Mesenteric fat pad (tissue), 1 donor: ENCODE measurements around the gene MPPED1. TPM values are rescaled to one million over a fixed set of nuclear protein-coding genes. Genes with fewer than 3 reads are reported as not detected.

ENCODE experiments used
- DNase-seq: peaks from one replicate; pipeline ENCODE4 v3.0.0-alpha.2; 2020; ENCODE audit warnings: low spot score
- total RNA-seq: library from RNA; stranded (reverse); fragmentation: NEBNext Ultra II Directional; extraction: Animal tissue kit (Norgen Biotek cat#: 25700); gene quantifications from one replicate; pipeline ENCODE4 v1.2.1, GENCODE V29; 2021
- donor health status: DM: yes; HTN: yes; CAD: no.

Gene MPPED1
- total RNA-seq, 1 donor from 2014 or later: not detected

DNA sequence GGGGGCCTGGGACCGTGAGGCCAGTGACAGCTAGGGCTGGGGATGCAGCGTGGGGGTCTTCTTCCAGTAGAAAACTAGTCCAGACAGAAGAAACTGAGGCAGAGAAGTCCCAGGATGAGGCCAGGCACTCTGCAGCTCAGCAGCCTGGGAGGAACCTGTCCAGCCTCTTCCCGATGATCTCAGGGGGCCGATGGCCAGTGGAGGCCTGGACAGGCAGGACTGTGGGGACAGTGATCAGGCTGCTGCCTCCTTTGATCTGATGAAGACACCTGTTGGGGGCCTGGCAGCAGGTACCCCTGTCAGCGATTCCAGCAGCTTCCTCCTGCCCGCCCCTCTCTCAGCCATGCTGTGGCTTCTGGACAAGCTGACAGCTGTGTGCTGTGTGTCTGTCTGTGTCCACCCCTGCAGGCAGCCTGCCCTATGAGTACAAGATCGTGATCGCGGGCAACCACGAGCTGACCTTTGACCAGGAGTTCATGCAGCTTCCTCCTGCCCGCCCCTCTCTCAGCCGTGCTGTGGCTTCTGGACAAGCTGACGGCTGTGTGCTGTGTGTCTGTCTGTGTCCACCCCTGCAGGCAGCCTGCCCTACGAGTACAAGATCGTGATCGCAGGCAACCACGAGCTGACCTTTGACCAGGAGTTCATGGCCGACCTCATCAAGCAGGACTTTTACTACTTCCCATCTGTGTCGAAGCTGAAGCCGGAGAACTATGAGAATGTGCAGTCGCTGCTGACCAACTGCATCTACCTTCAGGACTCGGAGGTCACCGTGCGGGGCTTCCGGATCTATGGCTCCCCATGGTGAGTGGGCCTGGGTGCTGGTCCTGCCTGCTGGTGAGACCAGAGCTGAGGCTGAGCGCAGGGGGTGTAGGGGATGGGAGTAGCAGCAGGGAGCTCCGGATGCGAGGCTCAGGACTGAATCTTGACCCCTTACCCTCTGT lies 62.6 kb downstream of the MPPED1 start:
- DNase-seq: peak; percentile 76

DNA sequence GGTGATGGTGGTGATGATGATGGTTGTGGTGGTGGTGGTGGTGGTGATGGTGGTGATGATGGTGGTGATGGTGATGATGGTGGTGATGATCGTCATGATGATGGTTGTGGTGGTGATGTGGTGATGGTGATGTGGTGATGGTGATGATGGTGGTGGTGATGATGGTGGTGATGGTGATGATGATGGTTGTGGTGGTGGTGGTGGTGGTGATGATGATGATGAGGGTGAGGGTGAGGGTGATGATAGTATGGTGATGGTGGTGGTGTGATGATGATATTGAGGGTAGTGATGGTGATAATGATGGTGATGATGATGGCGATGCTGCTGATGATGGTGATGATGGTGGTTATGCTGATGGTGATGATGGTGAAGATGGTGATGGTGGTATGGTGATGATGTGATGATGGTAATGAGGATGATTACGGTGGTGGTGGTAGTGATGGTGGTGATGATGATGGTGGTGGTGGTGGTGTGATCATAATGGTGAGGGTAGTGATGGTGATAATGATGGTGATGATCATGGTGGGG lies 63.8 kb downstream of the MPPED1 start:
- DNase-seq: no peak

DNA sequence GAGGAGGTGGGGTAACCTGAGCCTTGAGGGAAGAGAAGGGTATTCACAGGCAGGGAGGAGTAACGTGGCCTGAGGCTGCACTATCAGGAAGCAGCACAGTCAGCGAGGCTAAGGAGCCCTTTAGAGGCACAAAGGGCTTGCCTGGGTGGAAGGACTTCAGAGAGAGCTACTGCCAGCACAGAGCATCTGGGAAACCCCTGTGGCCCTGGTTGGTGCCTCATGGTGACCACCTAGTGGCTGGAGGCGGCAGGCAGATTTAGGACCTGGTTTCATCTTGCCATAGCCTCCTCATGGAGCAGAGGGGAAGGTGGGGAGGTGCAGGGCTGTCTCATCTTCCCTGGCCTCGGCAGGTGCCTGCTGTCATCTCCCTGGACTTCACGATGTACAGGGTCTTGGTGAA lies 64.5 kb downstream of the MPPED1 start:
- peak; percentile 35 for DNase-seq

DNA sequence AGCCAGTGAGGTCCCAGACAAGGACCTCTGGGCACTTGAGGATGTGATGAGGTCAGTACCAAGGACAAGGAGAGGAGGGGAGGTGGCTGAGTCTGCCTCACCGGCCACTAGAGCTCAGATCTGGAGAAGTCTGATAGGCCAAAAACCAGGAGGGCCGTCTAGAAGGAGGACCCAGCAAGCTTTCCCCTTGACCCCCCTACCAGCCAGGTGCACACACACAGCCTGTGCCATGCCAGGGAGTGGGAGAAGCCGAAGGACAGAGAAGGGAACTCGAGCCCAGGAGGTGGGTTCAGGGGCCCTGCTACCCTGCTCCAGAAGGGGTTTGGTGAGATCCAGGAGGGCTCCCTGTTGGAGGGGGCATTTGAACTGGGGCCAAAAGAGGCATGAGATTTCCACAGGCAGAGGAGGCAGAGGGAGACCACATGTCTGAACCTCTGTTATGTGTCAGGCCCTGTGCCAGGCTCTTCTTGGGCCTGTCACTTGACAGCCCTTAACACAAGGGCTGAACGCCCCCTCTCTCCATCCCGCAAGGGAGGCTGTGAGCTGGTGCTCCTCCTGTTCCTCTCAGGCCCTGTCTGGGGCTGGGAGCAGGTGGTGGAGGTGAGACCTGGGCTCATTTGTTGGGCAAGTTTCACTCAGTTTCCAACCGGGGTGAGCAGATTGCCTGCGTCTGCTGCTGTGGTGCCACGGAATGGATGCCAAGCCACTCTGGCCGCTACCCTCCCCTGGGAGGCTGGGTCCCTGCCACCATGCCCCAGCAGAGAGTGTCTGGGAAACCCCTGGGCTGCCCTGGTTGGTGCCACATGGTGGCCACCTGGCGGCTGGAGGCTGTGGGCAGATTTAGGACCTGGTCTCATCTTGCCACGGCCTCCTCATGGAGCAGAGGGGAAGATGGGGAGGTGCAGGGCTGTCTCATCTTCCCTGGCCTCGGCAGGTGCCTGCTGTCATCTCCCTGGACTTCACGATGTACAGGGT lies 65.2 kb downstream of the MPPED1 start:
- DNase-seq: peak; percentile 80

DNA sequence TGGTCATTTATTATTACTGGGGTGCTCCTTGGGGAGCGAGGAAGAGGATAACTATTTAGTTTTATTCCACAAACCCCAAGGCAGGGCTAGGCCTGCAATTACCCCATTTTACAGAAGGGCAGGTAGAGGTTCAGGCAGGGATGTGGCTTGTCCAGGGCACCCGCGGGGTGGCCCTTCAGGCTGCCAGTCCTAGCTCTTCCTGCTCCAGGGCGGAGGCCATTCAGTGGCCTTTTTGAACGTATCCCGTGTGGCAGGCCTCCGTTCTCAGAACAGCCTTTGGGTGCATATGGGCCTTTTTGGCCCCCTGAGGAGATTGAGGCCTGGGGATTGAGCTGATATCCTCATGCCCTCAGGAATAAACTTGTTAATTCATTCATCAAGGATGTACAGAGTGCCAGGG lies 66.2 kb downstream of the MPPED1 start:
- peak; percentile 78 for DNase-seq

DNA sequence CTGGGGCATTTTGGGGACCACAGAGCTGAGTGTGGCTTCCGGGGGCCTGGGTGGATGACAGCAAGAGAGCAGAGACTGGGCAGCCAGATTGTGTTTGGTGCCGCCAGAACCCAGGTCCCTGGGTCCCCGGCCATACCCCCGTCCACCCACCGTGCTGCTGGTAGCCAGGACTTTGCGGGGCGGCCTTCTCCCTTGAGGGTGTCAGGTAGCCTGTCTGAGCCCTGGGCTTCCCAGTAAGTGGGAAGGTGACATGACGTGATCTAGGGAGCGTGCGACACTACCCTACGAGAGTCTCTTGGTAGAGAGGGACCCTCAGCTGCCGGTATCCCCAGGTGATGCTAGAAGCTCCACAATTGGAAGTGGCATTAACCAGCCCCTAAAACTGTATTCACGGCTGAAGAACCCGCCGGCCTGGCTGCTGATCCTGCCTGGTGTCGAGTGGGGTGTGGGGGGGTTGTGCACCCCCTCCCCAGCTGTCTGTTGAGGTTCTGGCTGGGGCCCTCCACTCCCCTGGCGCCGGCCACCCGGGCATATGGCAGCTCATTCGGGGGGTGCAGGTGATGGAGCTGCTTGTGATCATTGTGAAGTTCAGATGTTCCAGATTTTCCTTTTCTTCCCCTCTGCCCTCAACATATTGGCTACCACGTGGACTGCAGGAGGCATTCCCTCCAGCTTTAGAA lies 66.9 kb downstream of the MPPED1 start:
- DNase-seq: peak; percentile 79

DNA sequence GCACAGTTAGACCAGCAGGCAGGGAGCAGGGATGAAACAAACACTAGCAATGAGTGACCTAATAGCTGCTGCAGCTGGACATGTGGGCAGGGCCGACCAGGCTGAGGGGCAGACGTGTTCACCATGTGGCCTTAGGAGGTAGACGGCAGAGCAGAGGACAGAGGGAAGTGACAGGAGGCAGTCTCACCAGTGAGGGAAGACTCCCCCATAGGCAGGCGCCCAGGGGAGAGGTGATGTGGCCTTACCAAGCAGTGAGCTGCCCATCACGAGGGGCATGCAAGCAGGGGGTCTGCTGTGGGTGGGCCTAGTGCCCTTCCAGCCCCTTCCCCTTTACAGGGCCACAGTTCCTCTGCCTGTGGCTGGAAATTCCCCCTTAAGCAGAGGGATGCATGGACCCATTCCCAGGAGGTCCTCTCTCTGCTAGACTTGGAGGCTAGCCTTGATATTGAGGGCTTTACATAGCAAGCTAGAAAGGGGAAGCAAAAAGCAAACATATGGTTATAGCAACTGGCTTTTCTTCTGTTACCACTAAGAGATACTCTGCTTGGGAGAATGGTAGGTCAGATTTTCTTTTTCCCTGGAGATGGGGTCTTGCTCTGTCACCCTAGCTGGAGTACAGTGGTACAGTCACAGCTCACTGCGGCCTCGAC lies 67.6 kb downstream of the MPPED1 start:
- DNase-seq: peak; percentile 64

DNA sequence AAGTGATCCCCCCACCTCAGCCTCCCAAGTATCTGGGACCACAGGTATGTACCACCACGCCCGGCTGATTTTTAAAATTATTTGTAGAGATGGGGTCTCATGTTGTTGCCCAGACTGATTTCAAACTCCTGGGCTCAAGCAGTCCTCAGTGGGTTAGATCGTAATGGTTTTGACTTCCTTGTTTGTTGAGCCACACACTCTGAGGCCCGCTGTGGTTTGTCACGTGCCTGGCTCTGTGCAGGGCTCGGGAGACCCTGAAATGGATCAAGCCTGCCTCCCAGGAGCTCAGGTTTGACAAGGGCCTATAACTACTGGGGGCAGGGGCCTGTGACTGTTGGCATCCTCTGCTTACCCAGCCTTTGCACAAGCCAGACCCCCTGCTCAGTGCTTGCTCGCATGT lies 68.1 kb downstream of the MPPED1 start:
- DNase-seq: peak; percentile 41

DNA sequence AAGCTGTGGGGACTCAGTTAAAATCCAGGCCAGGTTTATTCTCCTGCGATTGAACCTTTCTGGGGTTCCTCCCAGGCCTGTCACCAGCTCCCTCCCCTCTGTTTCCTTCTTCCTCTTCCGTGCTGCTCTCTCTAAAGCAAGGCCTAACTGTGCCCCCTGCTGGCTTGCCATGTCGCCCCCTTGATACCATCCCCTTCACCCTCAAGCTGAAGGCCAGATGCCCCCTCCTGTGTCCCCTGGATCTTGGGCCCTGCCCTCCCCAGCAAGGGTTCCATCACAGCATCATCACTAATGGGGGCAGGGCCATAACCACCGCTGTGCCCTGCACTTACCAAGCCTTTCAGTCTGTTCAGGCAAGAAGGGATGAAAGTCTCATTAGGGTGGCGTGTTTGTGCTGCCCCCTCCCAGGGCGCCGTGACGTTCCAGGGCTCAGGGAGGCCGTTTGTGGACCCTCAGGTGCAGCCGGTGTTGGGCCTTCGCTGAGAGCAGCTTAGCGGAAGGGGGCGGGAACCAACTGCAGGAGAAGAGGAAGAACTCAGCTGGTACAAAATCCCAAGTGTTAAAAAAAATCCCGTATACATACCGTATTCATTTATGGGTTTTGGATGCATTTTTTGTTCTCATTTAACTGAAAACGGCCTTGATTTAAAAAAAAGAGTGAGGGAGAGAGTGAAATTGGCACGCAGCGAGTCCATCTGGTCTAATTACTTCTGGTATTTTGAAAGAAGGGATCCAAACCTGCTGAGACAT lies 69.9 kb downstream of the MPPED1 start:
- peak; percentile 84 for DNase-seq

DNA sequence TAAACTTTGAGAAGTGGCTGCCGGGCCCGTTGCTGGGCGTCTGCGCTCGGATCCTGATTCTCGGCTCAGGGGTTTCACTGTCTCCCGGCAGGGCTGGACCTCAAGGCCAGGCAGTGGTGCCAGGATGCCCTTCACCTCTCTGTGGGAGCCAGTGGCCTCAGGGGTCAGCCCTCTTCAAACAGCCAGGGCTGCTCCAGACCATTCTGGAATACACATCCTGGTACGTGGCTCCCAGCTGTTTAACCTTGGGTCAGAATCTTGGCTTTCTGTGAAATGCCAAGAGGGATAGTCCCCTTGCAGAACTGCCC lies 70.5 kb downstream of the MPPED1 start:
- peak; percentile 69 for DNase-seq

DNA sequence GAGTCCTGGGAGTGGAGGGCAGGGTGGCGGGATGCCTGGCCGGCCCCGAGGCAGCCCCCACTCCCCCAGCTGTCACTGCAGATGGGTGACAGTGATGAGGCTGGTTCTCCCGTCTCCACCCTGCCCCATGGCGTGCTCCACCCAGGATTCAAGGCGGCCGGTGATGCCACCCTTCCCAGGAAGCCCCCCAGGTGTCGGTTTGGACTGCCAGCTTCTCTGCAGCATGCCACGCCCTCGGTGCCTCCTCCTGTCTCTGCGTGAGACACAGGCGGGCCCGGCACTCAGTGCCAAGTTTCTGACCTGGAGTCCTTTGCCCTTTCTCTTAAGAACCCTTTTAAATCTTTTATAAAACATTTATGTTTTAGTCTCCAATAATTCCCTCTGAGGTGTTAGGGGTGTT lies 71.5 kb downstream of the MPPED1 start:
- DNase-seq: no peak

DNA sequence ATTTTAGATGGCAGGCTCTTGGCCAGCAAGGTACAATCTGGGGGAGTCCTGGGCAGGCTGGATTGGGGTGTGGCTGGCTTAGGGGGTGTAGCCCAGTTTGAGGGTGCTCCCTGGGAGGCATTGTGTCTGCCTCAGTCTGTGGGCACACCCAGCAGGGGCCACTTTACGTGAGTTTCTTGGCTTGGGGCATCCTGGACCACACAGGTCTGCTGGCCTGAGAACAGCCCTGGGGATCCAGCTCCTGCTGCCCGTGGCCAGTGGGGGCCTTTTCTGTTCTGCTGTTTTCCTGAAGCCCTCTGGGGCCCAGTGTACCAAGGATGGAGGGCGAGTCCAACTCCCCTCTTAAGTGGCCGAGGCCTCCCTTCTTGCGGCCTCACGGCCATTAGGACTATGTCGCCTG lies 71.9 kb downstream of the MPPED1 start:
- DNase-seq: no peak

DNA sequence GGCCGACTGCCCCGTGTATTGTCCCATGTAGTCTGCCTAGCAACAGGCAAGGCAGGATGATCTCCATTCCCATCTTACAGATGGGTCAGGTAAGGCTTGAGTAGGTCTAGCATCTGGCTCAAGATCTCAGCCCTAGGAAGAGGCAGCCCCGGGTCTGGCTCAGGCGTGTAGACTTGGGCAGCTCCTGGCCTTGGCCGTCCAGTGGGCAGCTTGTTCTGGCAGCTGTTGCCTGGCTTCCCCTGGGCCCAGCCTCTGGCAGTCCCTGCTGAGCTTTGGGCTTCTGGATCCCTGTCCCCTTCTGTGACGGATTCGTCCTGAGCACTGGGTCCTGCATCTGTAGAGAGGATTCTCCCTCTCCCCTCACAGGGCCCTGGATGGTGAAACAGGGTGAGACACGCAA lies 72.4 kb downstream of the MPPED1 start:
- no peak for DNase-seq

DNA sequence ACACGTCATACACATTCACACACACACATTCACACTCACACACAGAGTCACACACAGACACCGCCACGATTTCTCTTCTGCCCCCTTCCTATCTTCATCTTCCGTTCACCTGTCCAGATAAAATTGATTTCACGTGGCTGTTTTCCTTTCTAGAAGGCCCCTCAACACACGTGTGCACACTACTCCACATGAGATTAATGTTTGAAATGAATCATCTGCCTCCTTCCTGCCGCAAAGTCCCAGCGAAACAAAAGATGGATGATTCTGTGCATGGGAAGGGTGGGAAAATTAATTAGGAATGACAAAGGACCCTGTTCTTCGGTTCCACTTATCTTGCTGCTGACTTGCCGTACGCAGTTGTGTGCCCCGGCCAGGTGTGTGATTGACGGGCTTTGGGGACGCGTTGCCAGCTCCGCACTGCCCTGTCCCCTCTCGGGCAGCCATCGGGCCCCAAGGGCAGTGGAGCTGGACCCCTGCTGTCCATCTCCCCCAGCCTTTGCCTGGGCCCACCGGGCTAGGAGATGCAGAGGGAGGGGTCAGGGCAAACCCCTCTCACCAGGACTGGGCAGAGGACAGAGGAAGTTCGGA lies 73.8 kb downstream of the MPPED1 start:
- no peak for DNase-seq

DNA sequence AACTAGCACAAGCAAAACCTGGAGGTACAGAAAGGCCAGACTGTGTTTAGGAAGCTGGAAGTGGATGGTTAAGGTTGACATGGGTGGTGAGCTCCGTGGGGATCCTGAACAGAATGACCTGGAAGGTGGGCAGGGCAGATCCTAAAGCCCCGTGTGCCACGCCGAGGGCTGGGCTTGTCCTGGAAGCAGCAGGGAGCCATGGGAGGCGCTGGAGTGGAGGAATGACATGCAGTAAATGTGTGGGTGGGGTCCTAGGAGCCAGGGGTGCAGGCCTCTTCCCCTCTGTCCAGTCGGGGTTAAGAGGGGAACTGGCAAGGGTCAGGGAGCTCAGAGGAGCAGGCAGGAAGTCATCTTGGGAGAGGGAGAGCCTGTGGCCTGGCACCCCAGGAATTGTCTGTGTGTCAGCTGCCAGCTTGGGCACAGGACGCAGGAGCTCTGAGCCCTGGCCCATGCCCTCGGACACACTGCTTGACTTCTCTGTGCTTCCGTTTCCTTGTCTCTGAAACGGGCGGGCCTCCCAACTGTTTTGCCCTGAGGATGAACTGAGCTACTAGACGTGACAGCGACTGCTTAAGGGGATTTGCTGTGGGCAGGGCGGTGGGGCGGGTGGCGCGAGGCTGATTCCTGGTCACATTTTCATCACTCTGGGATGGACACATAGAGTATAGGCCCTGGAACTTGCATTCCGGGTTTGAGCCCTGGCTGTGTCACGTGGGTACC lies 75.7 kb downstream of the MPPED1 start:
- DNase-seq: no peak

DNA sequence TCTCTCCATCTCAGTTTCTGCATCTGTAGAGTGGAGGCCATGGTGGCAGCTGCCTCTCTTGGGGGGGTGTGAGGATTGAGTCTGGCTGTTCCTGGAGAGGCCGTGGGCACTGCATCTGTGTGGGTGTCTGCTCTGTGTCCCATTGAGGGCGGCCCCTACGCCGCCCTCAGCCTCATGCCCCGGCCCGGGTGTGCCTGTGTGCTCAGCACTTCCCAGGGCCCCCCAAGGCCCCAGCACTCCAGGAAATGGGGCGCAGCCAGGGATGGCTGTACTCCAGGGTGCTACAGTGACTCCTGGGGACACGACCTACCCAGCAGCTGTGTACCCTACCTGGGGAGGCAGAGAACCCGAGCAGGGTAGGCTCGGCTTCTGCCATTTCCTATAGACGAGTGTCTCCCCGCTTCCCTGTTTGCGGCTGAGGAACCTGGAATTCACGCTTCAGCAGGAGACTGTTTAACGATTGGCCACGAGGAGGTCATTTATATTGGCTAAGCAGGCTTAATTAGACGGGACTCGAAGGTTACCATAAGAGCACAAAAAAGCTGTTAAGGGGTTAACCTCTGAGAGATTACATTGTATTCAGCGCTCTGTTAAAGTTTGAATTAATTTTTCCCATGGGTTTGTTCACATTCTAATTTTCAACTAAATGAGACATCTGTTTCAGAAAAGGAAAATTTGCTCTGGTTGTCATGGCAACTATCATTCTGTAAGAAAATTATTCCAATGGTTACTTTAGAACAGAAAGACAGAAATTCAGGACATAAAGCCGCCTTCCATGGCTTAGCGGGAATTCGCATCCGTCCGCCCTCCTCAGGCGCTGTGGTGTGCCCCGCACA lies 76.4 kb downstream of the MPPED1 start:
- DNase-seq: no peak

DNA sequence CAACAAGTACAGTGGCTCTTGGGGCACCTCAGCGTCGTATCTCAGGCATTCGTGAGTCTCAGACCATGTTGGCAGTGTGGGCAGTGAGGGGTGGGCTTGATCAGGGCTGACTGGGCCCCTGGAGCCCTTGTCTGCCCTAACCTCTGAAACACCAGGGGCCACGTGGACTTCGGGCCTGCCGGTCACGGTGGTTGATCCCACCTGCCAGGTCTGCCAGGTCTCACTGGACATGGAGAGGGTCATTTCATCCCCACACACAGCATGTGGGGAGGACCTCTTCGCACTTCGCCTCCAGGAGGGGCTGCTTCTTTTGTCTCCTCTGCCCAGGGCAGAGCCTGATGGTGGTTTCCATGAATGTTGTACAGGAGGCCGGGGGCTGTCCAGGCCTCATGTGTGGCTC lies 77.1 kb downstream of the MPPED1 start:
- DNase-seq: no peak

DNA sequence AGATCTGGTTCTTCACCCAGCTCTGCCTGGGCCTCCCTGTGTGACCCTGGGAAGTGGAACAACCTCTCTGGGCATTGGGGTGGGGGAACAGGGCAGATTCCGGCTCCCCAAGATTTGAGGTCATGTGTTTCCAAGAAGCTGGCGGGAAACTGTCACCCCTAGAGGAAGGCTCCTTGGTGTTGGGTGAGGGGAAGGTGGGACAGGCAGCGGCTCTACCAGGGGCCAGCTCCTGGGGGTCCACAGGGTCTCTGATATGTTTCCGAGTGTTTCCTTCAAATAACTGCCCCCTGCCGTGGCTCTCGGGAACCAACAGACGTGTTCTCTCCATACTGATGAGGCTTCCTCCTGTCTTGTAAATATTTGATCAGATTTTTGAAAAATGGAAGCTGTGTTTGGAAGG lies 78.5 kb downstream of the MPPED1 start:
- DNase-seq: no peak
